HEK293T (cell line): ENCODE data around the gene COL10A1.
"Not testable (repeated sequence)": the region's sequence is repeated elsewhere in the genome, so short reads cannot be mapped to it uniquely, and the experiment has no call there.

Experiments used
- CTCF ChIA-PET: fragments of 350-600 bp; formaldehyde crosslinking; extraction: SDS; loops from one replicate; lab custom pipeline; 2021; ENCODE audit warnings: antibody characterized with exemption, inconsistent platforms; lab: Yijun Ruan, JAX
- POLR2A ChIA-PET: fragments of 350-600 bp; formaldehyde crosslinking; extraction: SDS; loops from one replicate; lab custom pipeline; 2020; ENCODE audit warnings: antibody characterized with exemption, inconsistent platforms; lab: Yijun Ruan, JAX
- DNase-seq: peaks from one replicate; pipeline ENCODE4 v3.0.0; 2012; ENCODE audit warnings: mixed read lengths; ENCODE audit errors: extremely low spot score
- ARNT ChIP-seq: fragments of 450-650 bp; IDR thresholded peaks from 2 replicates; pipeline ENCODE4 v1.6.1; 2017; ENCODE audit warnings: mild to moderate bottlenecking
- CTBP1 ChIP-seq: fragments of 450-650 bp; IDR thresholded peaks from 2 replicates; pipeline ENCODE4 v1.6.1; 2016; ENCODE audit warnings: borderline replicate concordance
- ELF4 ChIP-seq: fragments of 450-650 bp; IDR thresholded peaks from 2 replicates; pipeline ENCODE4 v1.6.1; 2017; ENCODE audit warnings: antibody characterized with exemption
- FOXA1 ChIP-seq: fragments of 450-650 bp; IDR thresholded peaks from 2 replicates; pipeline ENCODE4 v1.6.1; 2016; ENCODE audit warnings: mild to moderate bottlenecking
- FOXK2 ChIP-seq: fragments of 450-650 bp; IDR thresholded peaks from 2 replicates; pipeline ENCODE4 v1.6.1; 2016; ENCODE audit warnings: mild to moderate bottlenecking
- FOXM1 ChIP-seq: fragments of 450-650 bp; IDR thresholded peaks from 2 replicates; pipeline ENCODE4 v1.6.1; 2017; ENCODE audit warnings: mild to moderate bottlenecking, borderline replicate concordance
- HDGF ChIP-seq: fragments of 450-650 bp; IDR thresholded peaks from 2 replicates; pipeline ENCODE4 v1.6.1; 2017; ENCODE audit warnings: antibody characterized with exemption, borderline replicate concordance
- L3MBTL2 ChIP-seq: fragments of 450-650 bp; conservative IDR thresholded peaks from 2 replicates; pipeline ENCODE4 v1.6.1; 2016; ENCODE audit warnings: mild to moderate bottlenecking
- LEF1 ChIP-seq: fragments of 450-650 bp; IDR thresholded peaks from 2 replicates; pipeline ENCODE4 v1.6.1; 2017; ENCODE audit warnings: mild to moderate bottlenecking, borderline replicate concordance
- NFRKB ChIP-seq: fragments of 450-650 bp; IDR thresholded peaks from 2 replicates; pipeline ENCODE4 v1.6.1; 2016; ENCODE audit warnings: mild to moderate bottlenecking, moderate library complexity
- SP1 ChIP-seq: fragments of 450-650 bp; IDR thresholded peaks from 2 replicates; pipeline ENCODE4 v1.6.1; 2017
- SUZ12 ChIP-seq: fragments of 450-650 bp; IDR thresholded peaks from 2 replicates; pipeline ENCODE4 v1.6.1; 2016; ENCODE audit warnings: mild to moderate bottlenecking
- ZNF384 ChIP-seq: fragments of 450-650 bp; IDR thresholded peaks from 2 replicates; pipeline ENCODE4 v1.6.1; 2016
- TF ChIP-seq, protein P1 (sequence below): fragments of 450-650 bp; IDR thresholded peaks from 2 replicates; pipeline ENCODE4 v1.6.1; 2016

Gene COL10A1

GRCh38 chr6:116102873-116103272 lies 23.1 kb downstream of the COL10A1 start:
- ChIA-PET CTCF (interaction anchor here (3.2 kb wide), 1 partner anchor 10 kb away, joined by 26 read pairs; no protein-coding TSS in a partner anchor), POLR2A (interaction anchor here (0.6 kb wide), 1 partner anchor 137 kb away, joined by 3 read pairs; no protein-coding TSS in a partner anchor)
- no peak for DNase-seq
- TF ChIP-seq LEF1 (no peak), FOXA1 (no peak)

DNA sequence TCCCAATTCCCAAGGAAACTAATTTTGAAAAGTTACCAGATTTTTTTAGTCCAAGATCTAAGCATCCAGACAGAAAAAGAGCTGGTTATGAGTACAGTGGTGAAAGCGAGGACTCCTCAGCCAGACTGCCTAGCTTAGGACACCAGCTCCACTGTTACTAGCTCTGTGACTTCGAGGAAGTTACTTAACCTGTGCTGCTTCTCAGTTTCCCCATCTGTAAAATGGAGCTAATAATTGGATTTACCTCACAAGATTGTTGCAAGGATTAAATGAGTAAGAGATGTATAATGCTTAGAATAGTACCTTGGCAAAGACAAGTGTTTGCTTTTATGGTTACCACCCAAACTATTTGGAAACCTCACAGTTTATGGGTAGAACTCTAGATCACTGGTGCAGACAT lies 24.1 kb downstream of the COL10A1 start:
- CTCF ChIA-PET = interaction anchor here (1.0 to 3.2 kb wide), 2 partner anchors 11 to 78 kb away, joined by 3 to 26 read pairs; no protein-coding TSS in a partner anchor
- DNase-seq = no peak
- TF ChIP-seq FOXA1 = no peak
- POLR2A ChIA-PET = interaction anchor here (0.8 to 2.2 kb wide), 6 partner anchors 9 to 469 kb away, joined by 3 to 24 read pairs (median 8); no protein-coding TSS in a partner anchor

GRCh38 chr6:116101302-116101718 lies 24.6 kb downstream of the COL10A1 start:
- POLR2A ChIA-PET = interaction anchor here (0.8 to 2.2 kb wide), 20 partner anchors 9 to 469 kb away, joined by 3 to 24 read pairs (median 4); partner anchors contain the start of gene CALHM5
- CTCF ChIA-PET = interaction anchor here (1.0 to 3.2 kb wide), 3 partner anchors 11 to 320 kb away, joined by 3 to 26 read pairs (median 3); no protein-coding TSS in a partner anchor
- no peak for DNase-seq
- TF ChIP-seq HDGF = no peak
- no peak for TF ChIP-seq SP1
- TF ChIP-seq CTBP1 = no peak
- TF ChIP-seq LEF1 = no peak
- no peak for TF ChIP-seq FOXM1
- TF ChIP-seq FOXK2 = no peak
- no peak; the same call in 1 of the 2 replicates for TF ChIP-seq L3MBTL2

- peak; percentile 93 for DNase-seq
- TF ChIP-seq L3MBTL2 = peak; percentile 34
- TF ChIP-seq ELF4 = 0 out of 2 replicates have a peak, but pooled peaks have one; percentile 18
- TF ChIP-seq CTBP1 = 0 out of 2 replicates have a peak, but pooled peaks have one; percentile 13
- TF ChIP-seq SP1 = no peak
- no peak for TF ChIP-seq LEF1
- POLR2A ChIA-PET = interaction anchor here (0.6 to 2.2 kb wide), 26 partner anchors 10 to 516 kb away, joined by 3 to 24 read pairs (median 4); partner anchors contain the start of genes CALHM5, FRK and RSPH4A
- CTCF ChIA-PET = interaction anchor here (1.0 to 3.2 kb wide), 3 partner anchors 12 to 320 kb away, joined by 3 to 26 read pairs (median 3); no protein-coding TSS in a partner anchor
Measured at GRCh38 chr6:116100419-116101301, 25.3 kb downstream of the COL10A1 start, which contains the start of gene NT5DC1. Gene NT5DC1 (plus strand): TSS chr6:116100853. CDS start chr6:116100931, 78 bp downstream.

- ChIA-PET POLR2A (no interaction called here), CTCF (no interaction called here)
- no peak for TF ChIP-seq ARNT
- no peak for TF ChIP-seq NFRKB
- no peak for TF ChIP-seq ZNF384
- TF ChIP-seq, protein P1, sequence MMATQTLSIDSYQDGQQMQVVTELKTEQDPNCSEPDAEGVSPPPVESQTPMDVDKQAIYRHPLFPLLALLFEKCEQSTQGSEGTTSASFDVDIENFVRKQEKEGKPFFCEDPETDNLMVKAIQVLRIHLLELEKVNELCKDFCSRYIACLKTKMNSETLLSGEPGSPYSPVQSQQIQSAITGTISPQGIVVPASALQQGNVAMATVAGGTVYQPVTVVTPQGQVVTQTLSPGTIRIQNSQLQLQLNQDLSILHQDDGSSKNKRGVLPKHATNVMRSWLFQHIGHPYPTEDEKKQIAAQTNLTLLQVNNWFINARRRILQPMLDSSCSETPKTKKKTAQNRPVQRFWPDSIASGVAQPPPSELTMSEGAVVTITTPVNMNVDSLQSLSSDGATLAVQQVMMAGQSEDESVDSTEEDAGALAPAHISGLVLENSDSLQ = no peak
- no peak for TF ChIP-seq SUZ12
- TF ChIP-seq CTBP1 = no peak
- DNase-seq = no peak
Measured at GRCh38 chr6:116099036-116099435, 26.9 kb downstream of the COL10A1 start.

- ChIA-PET CTCF (interaction anchor here (0.5 to 1.2 kb wide), 6 partner anchors 9 to 495 kb away, joined by 3 to 4 read pairs (median 4); partner anchors contain the start of gene FRK), POLR2A (no interaction called here)
- no peak for DNase-seq
- TF ChIP-seq ZNF384 (peak; percentile 55), FOXA1 (no peak)
Measured at GRCh38 chr6:116096979-116097816, 28.7 kb downstream of the COL10A1 start.

- DNase-seq, POLR2A ChIA-PET: not testable (repeated sequence)
- CTCF ChIA-PET = interaction anchor here (0.6 to 1.2 kb wide), 4 partner anchors 36 to 943 kb away, joined by 3 to 4 read pairs (median 3); partner anchors contain the start of gene FRK
Measured at GRCh38 chr6:116096048-116096759, 29.7 kb downstream of the COL10A1 start.
